A549 (cell line): ENCODE results near the gene IQSEC2.

Experiments
- CTCF ChIP-seq: fragments of >200 bp; sonication (Bioruptor Twin); formaldehyde crosslinking; IDR thresholded peaks from 3 replicates; pipeline ENCODE4 v1.5.1; 2016
- ELK1 ChIP-seq: fragments of 150-350 bp; IDR thresholded peaks from 2 replicates; pipeline ENCODE4 v1.6.1; 2014; ENCODE audit warnings: low read depth, mild to moderate bottlenecking, low read length
- PBX3 ChIP-seq: IDR thresholded peaks from 2 replicates; pipeline ENCODE4 v1.6.1; 2012
- POLR2A ChIP-seq: IDR thresholded peaks from 2 replicates; pipeline ENCODE4 v1.6.1; 2012; ENCODE audit warnings: mild to moderate bottlenecking, low read length
- USF2 ChIP-seq: fragments of 450-650 bp; IDR thresholded peaks from 2 replicates; pipeline ENCODE4 v1.6.1; 2014; ENCODE audit warnings: antibody characterized with exemption
- ZFP36 ChIP-seq: fragments of 450-650 bp; IDR thresholded peaks from 2 replicates; pipeline ENCODE4 v1.6.1; 2014; ENCODE audit warnings: borderline replicate concordance; ENCODE audit not compliant: partially characterized antibody

- TF ChIP-seq PBX3 (no peak), CTCF (no peak), USF2 (no peak), POLR2A (no peak), ZFP36 (no peak), ELK1 (no peak)
Observed at GRCh38 chrX:53250556-53250955, 30.8 kb downstream of the IQSEC2 start.
